Breast epithelium (tissue), 3 donors: Measurements from ENCODE around the gene ACTN4.

Source experiments
- CTCF ChIP-seq, 3 donors: fragments of 450-650 bp; IDR thresholded peaks; one replicate each; pipeline ENCODE4 v1.5.1; 2016 to 2017; ENCODE audit warnings: antibody characterized with exemption in 3 of 3, mild to moderate bottlenecking in 3 of 3, moderate library complexity in 3 of 3
- POLR2A ChIP-seq: fragments of 450-650 bp; IDR thresholded peaks from one replicate; pipeline ENCODE4 v1.6.1; 2016; ENCODE audit warnings: antibody characterized with exemption, mild to moderate bottlenecking, moderate library complexity
- POLR2AphosphoS5 ChIP-seq, 3 donors: sonication (generic); formaldehyde crosslinking; IDR thresholded peaks; one replicate each; pipeline ENCODE4 v1.6.1; 2017; ENCODE audit warnings: antibody characterized with exemption in 3 of 3

DNA sequence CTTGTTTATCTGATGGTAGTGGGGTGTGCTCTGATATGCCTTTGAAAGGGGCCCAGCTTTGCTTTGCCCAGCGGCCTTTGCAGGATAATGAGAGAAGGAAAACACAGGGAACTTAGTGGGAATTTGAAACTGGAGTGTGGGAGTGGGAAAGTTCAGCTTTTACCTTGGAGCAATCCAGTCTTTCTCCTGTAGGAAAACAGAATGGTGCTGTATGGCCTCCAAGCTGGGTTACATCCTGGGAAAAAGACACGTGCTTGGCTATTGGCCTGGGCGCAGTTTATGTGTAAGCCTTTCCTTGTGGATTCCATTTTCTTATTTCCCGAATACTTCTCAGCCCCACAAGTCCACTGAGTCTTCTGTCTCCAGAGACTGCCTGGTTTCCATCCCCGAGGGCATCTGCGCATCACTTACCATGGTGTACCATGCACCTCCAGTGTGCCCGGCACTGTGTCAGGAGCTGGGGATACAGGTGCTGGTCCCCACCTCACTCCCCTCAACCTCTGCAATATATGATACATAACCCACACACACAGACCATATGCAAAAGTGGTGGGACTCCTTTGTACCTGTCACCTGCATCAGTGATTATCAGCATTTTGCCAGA lies 31.5 kb downstream of the ACTN4 start:
- TF ChIP-seq CTCF (IDR thresholded peaks at IDR 0.05) (no peak), POLR2AphosphoS5 (IDR thresholded peaks at IDR 0.05) (no peak), POLR2A (no peak)
